ENCODE measurements around the gene MPG. TPM values are rescaled to one million over a fixed set of nuclear protein-coding genes. Genes with fewer than 3 reads are reported as not detected.

Gene MPG
- total RNA-seq, 4 donors from 2014 or later, result 46.8 to 84.8 (median 61.0) TPM

GRCh38 chr16:133716-134115 lies 55.7 kb downstream of the MPG start:
- no peak overlapping the region for H3K4me3 ChIP-seq (ENCODE audit: low read depth, poor library complexity, severe bottlenecking)
- no peak for TF ChIP-seq CTCF (IDR thresholded peaks at IDR 0.05)
- no peak for TF ChIP-seq POLR2A (IDR thresholded peaks at IDR 0.05)
- WGBS, 2 donors, result 94 to 99% methylated on average over 2 of the region's 2 CpGs
- intact Hi-C loops (cut with DNase I; ENCODE audit: low total_unique reads), result no loop called here
- DNase-seq (ENCODE audit: low spot score in 2 of 2), result no peak

Other genes starting within 250 kb of the MPG start
- 1 to 10 TPM; 1.1 to 6.0 (median 3.0) TPM for gene POLR3K, start 24.6 kb upstream of the MPG start, total RNA-seq
- gene SNRNP25, start 24.4 kb upstream of the MPG start, total RNA-seq, result 10 to 100 TPM in 3 of 4 donors, 1 to 10 TPM in 1; 6.3 to 12.0 (median 10.4) TPM
- 10 to 100 TPM; 38.6 to 45.9 (median 43.6) TPM for gene RHBDF1, start 5.6 kb upstream of the MPG start, total RNA-seq
- 10 to 100 TPM; 20.3 to 33.9 (median 23.6) TPM for gene NPRL3, start 60.4 kb downstream of the MPG start, total RNA-seq
- gene HBZ, start 74.4 kb downstream of the MPG start, total RNA-seq, result not detected
- gene HBM, start 87.8 kb downstream of the MPG start, total RNA-seq, result not detected
- 100 to 1,000 TPM in 1 of 4 donors, 10 to 100 TPM in 2, 1 to 10 TPM in 1; 1.3 to 348 (median 64.4) TPM for gene HBA2, start 94.7 kb downstream of the MPG start, total RNA-seq
- 100 to 1,000 TPM in 2 of 4 donors, 10 to 100 TPM in 1, 1 to 10 TPM in 1; 2.5 to 474 (median 180) TPM for gene HBA1, start 98.5 kb downstream of the MPG start, total RNA-seq
- 1 to 10 TPM in 1 of 4 donors, not detected in 3; 1.7 TPM for gene HBQ1, start 102.2 kb downstream of the MPG start, total RNA-seq
- gene LUC7L, start 151.2 kb downstream of the MPG start, total RNA-seq, result 100 to 1,000 TPM in 1 of 4 donors, 10 to 100 TPM in 3; 38.4 to 111 (median 43.5) TPM
- 100 to 1,000 TPM in 3 of 4 donors, 10 to 100 TPM in 1; 61.4 to 123 (median 110) TPM for gene FAM234A, start 156.6 kb downstream of the MPG start, total RNA-seq
- 1 to 10 TPM in 2 of 4 donors, under 1 TPM in 2; 0.08 to 2.7 (median 1.6) TPM for gene RGS11, start 197.7 kb downstream of the MPG start, total RNA-seq
- gene ARHGDIG, start 202.4 kb downstream of the MPG start, total RNA-seq, result not detected
- under 1 TPM in 3 of 4 donors, not detected in 1; 0.12 to 0.45 (median 0.23) TPM for gene PDIA2, start 204.9 kb downstream of the MPG start, total RNA-seq

All from lower leg skin (tissue), 4 donors.